LNCAP (cell line): ENCODE measurements around the gene BAAT.

Experiments used
- CTCF ChIP-seq: fragments of 450-650 bp; IDR thresholded peaks from 2 replicates; pipeline ENCODE4 v1.5.1; 2017; ENCODE audit warnings: mild to moderate bottlenecking

Gene BAAT

GRCh38 chr9:101359679-101360078 lies 25.1 kb downstream of the BAAT start:
- no peak for TF ChIP-seq CTCF

- no peak for TF ChIP-seq CTCF
Measured at GRCh38 chr9:101356619-101357018, 28.2 kb downstream of the BAAT start.

DNA sequence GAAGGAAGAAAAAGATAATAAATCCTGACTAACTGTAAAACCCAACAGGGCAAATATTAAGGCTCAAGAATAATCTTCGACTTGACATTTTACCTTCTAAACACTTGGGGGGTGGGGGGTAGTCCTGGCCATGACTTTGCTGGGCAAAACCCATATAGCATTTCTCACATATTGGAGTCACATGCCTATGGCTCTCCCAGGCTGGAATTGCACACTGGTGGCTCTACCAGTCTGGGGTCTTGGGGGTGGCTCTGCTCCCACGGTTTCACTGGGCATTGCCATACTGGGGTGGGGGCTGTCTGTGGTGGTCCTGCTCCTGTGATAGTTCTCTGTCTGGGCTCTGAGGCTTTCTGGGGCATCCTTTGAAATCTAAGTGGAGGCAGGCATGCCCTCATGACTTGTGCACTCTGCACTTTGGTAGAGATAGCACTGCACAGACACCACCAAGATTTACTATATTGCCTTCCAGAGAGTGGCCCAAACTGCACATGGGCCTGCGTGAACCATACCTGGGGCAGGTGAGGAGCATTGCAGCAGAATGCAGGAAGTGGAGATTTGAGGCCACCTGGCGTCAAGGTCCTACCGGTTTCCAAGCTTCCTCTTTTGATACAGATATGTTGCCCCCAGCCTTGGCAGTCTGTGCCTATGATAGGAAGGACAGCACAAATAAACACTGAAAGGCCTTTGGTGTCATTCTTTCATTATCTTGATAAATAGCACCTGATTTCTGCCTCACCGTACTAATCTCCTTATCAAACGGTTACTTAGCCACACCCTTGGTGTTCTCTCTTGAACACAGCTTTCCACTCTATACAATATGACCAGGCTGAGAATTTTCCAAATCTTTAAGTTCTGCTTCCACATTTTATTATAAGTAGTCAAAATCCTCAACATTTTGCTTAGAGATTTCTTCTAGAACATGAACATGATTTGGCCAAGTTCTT lies 29.8 kb downstream of the BAAT start:
- TF ChIP-seq CTCF: no peak

- TF ChIP-seq CTCF: no peak
Measured at GRCh38 chr9:101354143-101354764, 30.6 kb downstream of the BAAT start.

DNA sequence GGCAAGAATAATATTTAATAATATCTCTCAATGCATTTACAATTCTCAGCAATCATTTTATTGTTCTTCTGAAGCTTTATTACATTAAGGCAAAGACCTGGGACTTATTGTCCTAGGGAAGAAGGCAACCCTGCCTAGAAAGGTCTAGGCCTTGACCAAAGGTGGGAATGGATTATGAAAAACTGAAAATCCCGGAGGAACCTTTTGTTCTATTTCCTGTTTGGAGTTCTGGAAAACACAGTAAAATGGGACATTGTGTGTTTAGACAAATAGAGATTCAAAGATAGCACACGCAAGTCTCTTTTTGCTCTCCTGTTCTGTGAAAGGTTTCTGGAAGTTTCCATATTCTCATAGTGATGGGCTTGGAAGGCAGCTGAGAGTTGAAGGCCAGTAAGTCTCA lies 31.1 kb downstream of the BAAT start:
- no peak for TF ChIP-seq CTCF

- TF ChIP-seq CTCF: no peak
Measured at GRCh38 chr9:101352892-101353463, 31.8 kb downstream of the BAAT start.

DNA sequence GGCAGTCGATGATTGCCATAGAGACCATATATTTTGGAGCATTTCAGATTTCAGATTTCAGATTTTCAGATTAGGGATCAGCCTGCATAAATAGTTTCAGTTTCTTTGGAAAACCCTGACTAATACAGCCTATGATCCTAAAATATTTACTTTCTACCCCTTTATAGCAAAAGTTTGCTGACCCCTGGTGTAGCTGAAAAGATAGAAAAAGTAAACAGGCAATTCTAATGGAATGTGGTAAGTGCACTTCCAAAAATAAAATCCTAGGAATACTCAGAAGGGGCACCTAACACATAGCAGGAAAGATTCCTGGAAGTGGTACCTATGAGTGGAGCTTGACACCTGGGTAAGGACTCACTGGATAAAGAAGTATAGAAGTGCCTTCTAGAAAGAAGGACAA lies 34.5 kb downstream of the BAAT start:
- TF ChIP-seq CTCF: no peak
